Measurements from ENCODE around the gene SEMA6B. TPM values are rescaled to one million over a fixed set of nuclear protein-coding genes. Genes with fewer than 3 reads are reported as not detected.

The SEMA6B gene
- total and polyA plus RNA-seq, 10 of the 15 experiments (the other 5 are each of a cell fraction or from before 2014, with no cell fraction given) = 0.13 TPM; not detected in 9

DNA sequence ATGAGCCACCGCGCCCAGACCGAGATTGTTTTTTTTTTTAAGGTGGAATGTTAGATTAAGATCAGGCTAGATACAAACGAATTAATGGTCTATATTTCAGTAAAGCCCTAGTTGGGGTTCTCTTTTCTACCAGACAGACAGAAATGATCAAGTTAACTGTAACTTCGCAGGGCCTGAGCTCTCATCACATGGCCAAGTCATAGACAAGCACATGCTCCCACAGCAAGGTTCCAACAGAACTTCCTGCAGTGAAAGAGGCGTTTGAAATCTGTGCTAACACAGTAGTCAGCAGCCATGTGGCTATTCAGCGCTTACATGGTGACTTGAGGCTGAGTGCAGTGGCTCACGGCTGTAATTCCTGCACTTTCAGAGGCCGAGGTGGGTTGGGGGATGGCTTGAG is 34.7 kb upstream of the SEMA6B start (continued):
- TF ChIP-seq, protein P1, sequence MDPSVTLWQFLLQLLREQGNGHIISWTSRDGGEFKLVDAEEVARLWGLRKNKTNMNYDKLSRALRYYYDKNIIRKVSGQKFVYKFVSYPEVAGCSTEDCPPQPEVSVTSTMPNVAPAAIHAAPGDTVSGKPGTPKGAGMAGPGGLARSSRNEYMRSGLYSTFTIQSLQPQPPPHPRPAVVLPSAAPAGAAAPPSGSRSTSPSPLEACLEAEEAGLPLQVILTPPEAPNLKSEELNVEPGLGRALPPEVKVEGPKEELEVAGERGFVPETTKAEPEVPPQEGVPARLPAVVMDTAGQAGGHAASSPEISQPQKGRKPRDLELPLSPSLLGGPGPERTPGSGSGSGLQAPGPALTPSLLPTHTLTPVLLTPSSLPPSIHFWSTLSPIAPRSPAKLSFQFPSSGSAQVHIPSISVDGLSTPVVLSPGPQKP (IDR thresholded peaks at IDR 0.05; ENCODE audit: low read depth, low read length) = no peak

DNA sequence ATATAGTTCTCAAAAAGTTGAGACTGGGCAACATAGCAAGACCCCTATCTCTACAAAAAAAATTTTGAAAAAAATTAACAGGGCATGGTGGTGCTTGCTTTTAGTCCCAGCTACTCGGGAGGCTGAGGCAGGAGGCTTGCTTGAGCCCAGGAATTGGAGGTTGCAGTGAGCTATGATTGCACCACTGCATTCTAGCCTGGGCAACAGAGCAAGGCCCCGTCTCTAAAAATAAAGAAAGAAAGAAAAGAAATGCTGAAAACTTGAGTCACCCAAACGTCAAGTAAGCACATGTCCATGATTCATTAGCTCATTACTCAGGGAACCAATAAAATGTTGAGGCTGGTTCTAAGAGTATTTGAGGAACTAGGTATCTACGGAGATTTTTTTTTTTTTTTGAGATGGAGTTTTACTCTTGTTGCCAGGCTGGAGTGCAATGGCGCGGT is 33.9 kb upstream of the SEMA6B start:
- H3K27me3 ChIP-seq (replicated peaks in 1 of 2; ENCODE audit: control insufficient read depth in 2 of 2, insufficient read depth in 2 of 2, low read length in 1 of 2) = no peaks in the 10 kb centered on the region
- WGBS (ENCODE audit: insufficient coverage, insufficient replicate concordance, low lambda C conversion rate, missing lambda C conversion rate) = 23% methylated on average over 6 of the region's 6 CpGs
- H3K4me1 ChIP-seq (ENCODE audit: control insufficient read depth, insufficient read depth, low read length) = peaks cover 2% of the 10 kb centered on the region; the same call in 1 of the 2 replicates
- SMC1A ChIA-PET (ENCODE audit: uncharacterized antibody, unreplicated experiment) = no interaction called here
- H2AFZ ChIP-seq (ENCODE audit: control insufficient read depth, low read depth, low read length) = no peak overlapping the region
- DNase-seq (ENCODE audit: low read depth, low spot score) (no peak), ATAC-seq (no peak), FAIRE-seq (no peak)
- H3K27ac ChIP-seq (ENCODE audit: control insufficient read depth, insufficient read depth) = no peak overlapping the region
- TF ChIP-seq ZZZ3 (IDR thresholded peaks at IDR 0.05; ENCODE audit: control insufficient read depth, insufficient read length, low read depth) (no peak), MTA3 (IDR thresholded peaks at IDR 0.05; ENCODE audit: borderline replicate concordance, low read length) (no peak), NRF1 (conservative IDR thresholded peaks at IDR 0.05; ENCODE audit: low read depth, low read length) (no peak), MEF2A (IDR thresholded peaks at IDR 0.05; ENCODE audit: insufficient read depth, low read depth, low read length) (no peak), EGR1 (IDR thresholded peaks at IDR 0.05; ENCODE audit: borderline replicate concordance in 1 of 2, low read depth in 2 of 2, low read length in 2 of 2) (no peak), YY1 (IDR thresholded peaks at IDR 0.05; ENCODE audit: low read depth, low read length) (no peak), RBBP5 (conservative IDR thresholded peaks at IDR 0.05) (no peak), CREB1 (IDR thresholded peaks at IDR 0.05; ENCODE audit: low read depth) (no peak), ZNF24 (IDR thresholded peaks at IDR 0.05) (no peak), ATF7 (IDR thresholded peaks at IDR 0.05; ENCODE audit: low read depth) (no peak), SREBF2 (IDR thresholded peaks at IDR 0.05; ENCODE audit: low read length) (no peak), RFX5 (IDR thresholded peaks at IDR 0.05; ENCODE audit: low read depth, low read length) (no peak), MYB (IDR thresholded peaks at IDR 0.05; ENCODE audit: borderline replicate concordance, low read depth, low read length) (no peak)
- TF ChIP-seq, protein P2, sequence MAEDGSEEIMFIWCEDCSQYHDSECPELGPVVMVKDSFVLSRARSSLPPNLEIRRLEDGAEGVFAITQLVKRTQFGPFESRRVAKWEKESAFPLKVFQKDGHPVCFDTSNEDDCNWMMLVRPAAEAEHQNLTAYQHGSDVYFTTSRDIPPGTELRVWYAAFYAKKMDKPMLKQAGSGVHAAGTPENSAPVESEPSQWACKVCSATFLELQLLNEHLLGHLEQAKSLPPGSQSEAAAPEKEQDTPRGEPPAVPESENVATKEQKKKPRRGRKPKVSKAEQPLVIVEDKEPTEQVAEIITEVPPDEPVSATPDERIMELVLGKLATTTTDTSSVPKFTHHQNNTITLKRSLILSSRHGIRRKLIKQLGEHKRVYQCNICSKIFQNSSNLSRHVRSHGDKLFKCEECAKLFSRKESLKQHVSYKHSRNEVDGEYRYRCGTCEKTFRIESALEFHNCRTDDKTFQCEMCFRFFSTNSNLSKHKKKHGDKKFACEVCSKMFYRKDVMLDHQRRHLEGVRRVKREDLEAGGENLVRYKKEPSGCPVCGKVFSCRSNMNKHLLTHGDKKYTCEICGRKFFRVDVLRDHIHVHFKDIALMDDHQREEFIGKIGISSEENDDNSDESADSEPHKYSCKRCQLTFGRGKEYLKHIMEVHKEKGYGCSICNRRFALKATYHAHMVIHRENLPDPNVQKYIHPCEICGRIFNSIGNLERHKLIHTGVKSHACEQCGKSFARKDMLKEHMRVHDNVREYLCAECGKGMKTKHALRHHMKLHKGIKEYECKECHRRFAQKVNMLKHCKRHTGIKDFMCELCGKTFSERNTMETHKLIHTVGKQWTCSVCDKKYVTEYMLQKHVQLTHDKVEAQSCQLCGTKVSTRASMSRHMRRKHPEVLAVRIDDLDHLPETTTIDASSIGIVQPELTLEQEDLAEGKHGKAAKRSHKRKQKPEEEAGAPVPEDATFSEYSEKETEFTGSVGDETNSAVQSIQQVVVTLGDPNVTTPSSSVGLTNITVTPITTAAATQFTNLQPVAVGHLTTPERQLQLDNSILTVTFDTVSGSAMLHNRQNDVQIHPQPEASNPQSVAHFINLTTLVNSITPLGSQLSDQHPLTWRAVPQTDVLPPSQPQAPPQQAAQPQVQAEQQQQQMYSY (CRISPR knock-in tag; IDR thresholded peaks at IDR 0.05) = no peak
- TF ChIP-seq, protein P3, sequence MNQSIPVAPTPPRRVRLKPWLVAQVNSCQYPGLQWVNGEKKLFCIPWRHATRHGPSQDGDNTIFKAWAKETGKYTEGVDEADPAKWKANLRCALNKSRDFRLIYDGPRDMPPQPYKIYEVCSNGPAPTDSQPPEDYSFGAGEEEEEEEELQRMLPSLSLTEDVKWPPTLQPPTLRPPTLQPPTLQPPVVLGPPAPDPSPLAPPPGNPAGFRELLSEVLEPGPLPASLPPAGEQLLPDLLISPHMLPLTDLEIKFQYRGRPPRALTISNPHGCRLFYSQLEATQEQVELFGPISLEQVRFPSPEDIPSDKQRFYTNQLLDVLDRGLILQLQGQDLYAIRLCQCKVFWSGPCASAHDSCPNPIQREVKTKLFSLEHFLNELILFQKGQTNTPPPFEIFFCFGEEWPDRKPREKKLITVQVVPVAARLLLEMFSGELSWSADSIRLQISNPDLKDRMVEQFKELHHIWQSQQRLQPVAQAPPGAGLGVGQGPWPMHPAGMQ (IDR thresholded peaks at IDR 0.05; ENCODE audit: borderline replicate concordance) = no peak
- no peak overlapping the region for H3K4me2 ChIP-seq (ENCODE audit: control insufficient read depth, insufficient read depth)
- H3K4me3 ChIP-seq = no peak overlapping the region
- POLR2A ChIA-PET = interaction anchor here (0.7 kb wide), 1 partner anchor 295 kb away, joined by 3 read pairs; no protein-coding TSS in a partner anchor
- in situ Hi-C loops (cut with MboI) = no loop called here
- H3K9ac ChIP-seq (ENCODE audit: control insufficient read depth, insufficient read depth, low read length) = no peak overlapping the region
- no peaks in the 10 kb centered on the region for H3K79me2 ChIP-seq (ENCODE audit: control insufficient read depth, insufficient read depth, low read length)
- H3K9me3 ChIP-seq (replicated peaks; ENCODE audit: control insufficient read depth, insufficient read depth, low read length) = no peaks in the 10 kb centered on the region
- RAD21 ChIA-PET (ENCODE audit: unreplicated experiment) = no interaction called here
- BruUV-seq (replicated peaks) = no TSS peak
- intact Hi-C loops (cut with micrococcal nuclease; ENCODE audit: unreplicated experiment) = no loop called here
- no peaks in the 10 kb centered on the region for H4K20me1 ChIP-seq (ENCODE audit: control insufficient read depth, insufficient read depth)
- CTCF ChIA-PET = interaction anchor here (0.6 to 3.9 kb wide), 4 partner anchors 17 to 74 kb away, joined by 3 to 24 read pairs (median 10); no protein-coding TSS in a partner anchor
- H3K36me3 ChIP-seq (ENCODE audit: control insufficient read depth in 2 of 2, insufficient read depth in 2 of 2, low read length in 1 of 2) = no peaks in the 10 kb centered on the region

All from GM12878 (cell line).